ENCODE data around the gene AP3B1. TPM values are rescaled to one million over a fixed set of nuclear protein-coding genes. Genes with fewer than 3 reads are reported as not detected.

The AP3B1 gene
- total RNA-seq, 2 experiments from 2014 or later: 39.4 to 52.3 TPM

GRCh38 chr5:78264600-78264999 lies 29.9 kb downstream of the AP3B1 start:
- no peak for DNase-seq
- ChIA-PET POLR2A (no interaction called here), CTCF (no interaction called here)
- H3K27me3 Mint-ChIP-seq: no peaks in the 10 kb centered on the region
- H3K36me3 Mint-ChIP-seq (ENCODE audit: low read depth): peaks cover 36% of the 10 kb centered on the region
- no peak overlapping the region for H3K4me3 Mint-ChIP-seq
- H3K27ac Mint-ChIP-seq: no peak overlapping the region
- peaks cover 2% of the 10 kb centered on the region for H3K9me3 Mint-ChIP-seq
- H3K4me1 Mint-ChIP-seq: peaks cover 3% of the 10 kb centered on the region

- H3K4me3 Mint-ChIP-seq: no peak overlapping the region
- ChIA-PET CTCF (no interaction called here), POLR2A (no interaction called here)
- H3K27ac Mint-ChIP-seq: no peak overlapping the region
- H3K9me3 Mint-ChIP-seq: peaks cover 8% of the 10 kb centered on the region
- peaks cover 64% of the 10 kb centered on the region for H3K36me3 Mint-ChIP-seq (ENCODE audit: low read depth)
- H3K27me3 Mint-ChIP-seq: no peaks in the 10 kb centered on the region
- DNase-seq: no peak
- H3K4me1 Mint-ChIP-seq: no peaks in the 10 kb centered on the region
Observed at GRCh38 chr5:78260771-78261170, 33.7 kb downstream of the AP3B1 start.

GRCh38 chr5:78253201-78253600 lies 41.3 kb downstream of the AP3B1 start:
- H3K36me3 Mint-ChIP-seq (ENCODE audit: low read depth): peaks cover 60% of the 10 kb centered on the region
- no peak for DNase-seq
- H3K9me3 Mint-ChIP-seq: peaks cover 21% of the 10 kb centered on the region
- H3K27me3 Mint-ChIP-seq: no peaks in the 10 kb centered on the region
- no peak overlapping the region for H3K4me3 Mint-ChIP-seq
- H3K27ac Mint-ChIP-seq: no peak overlapping the region
- ChIA-PET CTCF (no interaction called here), POLR2A (no interaction called here)
- H3K4me1 Mint-ChIP-seq: no peaks in the 10 kb centered on the region

- H3K27ac Mint-ChIP-seq: no peak overlapping the region
- ChIA-PET CTCF (no interaction called here), POLR2A (no interaction called here)
- H3K9me3 Mint-ChIP-seq: peaks cover 21% of the 10 kb centered on the region
- no peaks in the 10 kb centered on the region for H3K4me1 Mint-ChIP-seq
- no peak overlapping the region for H3K4me3 Mint-ChIP-seq
- no peaks in the 10 kb centered on the region for H3K27me3 Mint-ChIP-seq
- DNase-seq: no peak
- peaks cover 56% of the 10 kb centered on the region for H3K36me3 Mint-ChIP-seq (ENCODE audit: low read depth)
Observed at GRCh38 chr5:78252715-78253114, 41.8 kb downstream of the AP3B1 start.

GRCh38 chr5:78251663-78252284 lies 42.7 kb downstream of the AP3B1 start:
- Mint-ChIP-seq H3K36me3 (ENCODE audit: low read depth) (peaks cover 48% of the 10 kb centered on the region), H3K4me1 (no peaks in the 10 kb centered on the region), H3K27me3 (no peaks in the 10 kb centered on the region), H3K9me3 (peaks cover 21% of the 10 kb centered on the region), H3K27ac (no peak overlapping the region), H3K4me3 (no peak overlapping the region)
- POLR2A ChIA-PET: no interaction called here
- CTCF ChIA-PET: no interaction called here
- DNase-seq: no peak

- POLR2A ChIA-PET: no interaction called here
Observed at GRCh38 chr5:78245136-78245535, 49.4 kb downstream of the AP3B1 start.

GRCh38 chr5:78243639-78244038 lies 50.9 kb downstream of the AP3B1 start:
- POLR2A ChIA-PET: no interaction called here
- Mint-ChIP-seq H3K27me3 (no peaks in the 10 kb centered on the region), H3K4me3 (no peak overlapping the region), H3K36me3 (ENCODE audit: low read depth) (peaks cover 8% of the 10 kb centered on the region), H3K4me1 (no peaks in the 10 kb centered on the region), H3K27ac (no peak overlapping the region), H3K9me3 (no peaks in the 10 kb centered on the region)
- CTCF ChIA-PET: no interaction called here
- no peak for DNase-seq

More at GRCh38 chr5:78245136-78245535, 49.4 kb downstream of the AP3B1 start:
- DNase-seq: no peak
- Mint-ChIP-seq H3K36me3 (ENCODE audit: low read depth) (peaks cover 8% of the 10 kb centered on the region), H3K27me3 (no peaks in the 10 kb centered on the region), H3K4me3 (no peak overlapping the region), H3K9me3 (no peaks in the 10 kb centered on the region), H3K4me1 (no peaks in the 10 kb centered on the region), H3K27ac (no peak overlapping the region)
- CTCF ChIA-PET: interaction anchor here (0.6 kb wide), 1 partner anchor 1213 kb away, joined by 3 read pairs; no protein-coding TSS in a partner anchor

- POLR2A ChIA-PET: no interaction called here
- CTCF ChIA-PET: no interaction called here
- Mint-ChIP-seq H3K27me3 (no peaks in the 10 kb centered on the region), H3K36me3 (ENCODE audit: low read depth) (peaks cover 10% of the 10 kb centered on the region), H3K4me1 (no peaks in the 10 kb centered on the region), H3K27ac (no peak overlapping the region), H3K4me3 (no peak overlapping the region), H3K9me3 (no peaks in the 10 kb centered on the region)
- no peak for DNase-seq
Observed at GRCh38 chr5:78243091-78243490, 51.4 kb downstream of the AP3B1 start.

- no peaks in the 10 kb centered on the region for H3K4me1 Mint-ChIP-seq
- no peak for DNase-seq
- ChIA-PET POLR2A (no interaction called here), CTCF (no interaction called here)
- no peaks in the 10 kb centered on the region for H3K9me3 Mint-ChIP-seq
- H3K27ac Mint-ChIP-seq: peak overlapping the region; percentile 20
- no peak overlapping the region for H3K4me3 Mint-ChIP-seq
- H3K36me3 Mint-ChIP-seq (ENCODE audit: low read depth): peaks cover 10% of the 10 kb centered on the region
- no peaks in the 10 kb centered on the region for H3K27me3 Mint-ChIP-seq
Observed at GRCh38 chr5:78242001-78242400, 52.5 kb downstream of the AP3B1 start.

- Mint-ChIP-seq H3K4me3 (no peak overlapping the region), H3K27me3 (no peaks in the 10 kb centered on the region), H3K4me1 (no peaks in the 10 kb centered on the region), H3K36me3 (ENCODE audit: low read depth) (peaks cover 10% of the 10 kb centered on the region), H3K9me3 (no peaks in the 10 kb centered on the region), H3K27ac (no peak overlapping the region)
- CTCF ChIA-PET: no interaction called here
- POLR2A ChIA-PET: no interaction called here
- no peak for DNase-seq
Observed at GRCh38 chr5:78237911-78238310, 56.6 kb downstream of the AP3B1 start.

- H3K4me3 Mint-ChIP-seq: no peak overlapping the region
- H3K9me3 Mint-ChIP-seq: no peaks in the 10 kb centered on the region
- no peaks in the 10 kb centered on the region for H3K4me1 Mint-ChIP-seq
- DNase-seq: no peak
- no peaks in the 10 kb centered on the region for H3K27me3 Mint-ChIP-seq
- H3K27ac Mint-ChIP-seq: no peak overlapping the region
- H3K36me3 Mint-ChIP-seq (ENCODE audit: low read depth): peaks cover 10% of the 10 kb centered on the region
- CTCF ChIA-PET: interaction anchor here (1.2 to 1.5 kb wide), 3 partner anchors 11 to 32 kb away, joined by 3 to 6 read pairs (median 3); no protein-coding TSS in a partner anchor
- POLR2A ChIA-PET: no interaction called here
Observed at GRCh38 chr5:78236046-78236445, 58.5 kb downstream of the AP3B1 start.

- ChIA-PET CTCF (interaction anchor here (1.2 to 1.5 kb wide), 3 partner anchors 10 to 31 kb away, joined by 3 to 6 read pairs (median 3); no protein-coding TSS in a partner anchor), POLR2A (no interaction called here)
- H3K27ac Mint-ChIP-seq: no peak overlapping the region
- H3K9me3 Mint-ChIP-seq: no peaks in the 10 kb centered on the region
- no peak overlapping the region for H3K4me3 Mint-ChIP-seq
- peaks cover 10% of the 10 kb centered on the region for H3K36me3 Mint-ChIP-seq (ENCODE audit: low read depth)
- DNase-seq: no peak
- H3K27me3 Mint-ChIP-seq: no peaks in the 10 kb centered on the region
- H3K4me1 Mint-ChIP-seq: no peaks in the 10 kb centered on the region
Observed at GRCh38 chr5:78235289-78235688, 59.2 kb downstream of the AP3B1 start.

- peaks cover 6% of the 10 kb centered on the region for H3K36me3 Mint-ChIP-seq (ENCODE audit: low read depth)
- no peak overlapping the region for H3K27ac Mint-ChIP-seq
- CTCF ChIA-PET: no interaction called here
- no peak for DNase-seq
- H3K9me3 Mint-ChIP-seq: no peaks in the 10 kb centered on the region
- H3K4me3 Mint-ChIP-seq: no peak overlapping the region
- no peaks in the 10 kb centered on the region for H3K27me3 Mint-ChIP-seq
- POLR2A ChIA-PET: no interaction called here
- no peaks in the 10 kb centered on the region for H3K4me1 Mint-ChIP-seq
Observed at GRCh38 chr5:78234804-78235203, 59.7 kb downstream of the AP3B1 start.

GRCh38 chr5:78232163-78232562 lies 62.3 kb downstream of the AP3B1 start:
- Mint-ChIP-seq H3K4me3 (no peak overlapping the region), H3K4me1 (no peaks in the 10 kb centered on the region), H3K27ac (no peak overlapping the region), H3K36me3 (ENCODE audit: low read depth) (peaks cover 2% of the 10 kb centered on the region), H3K9me3 (no peaks in the 10 kb centered on the region), H3K27me3 (no peaks in the 10 kb centered on the region)
- ChIA-PET CTCF (no interaction called here), POLR2A (no interaction called here)
- DNase-seq: no peak
